ENCODE data around the gene MAPK8. TPM values are rescaled to one million over a fixed set of nuclear protein-coding genes. Genes with fewer than 3 reads are reported as not detected.

Gene MAPK8
- polyA plus RNA-seq, 1 of the 3 experiments (the other 2 are of a cell fraction) = 26.4 TPM

- Histone ChIP-seq H3K79me2 (ENCODE audit: insufficient read depth) (peaks cover 63% of the 10 kb centered on the region; the same call in 1 of the 2 replicates), H3K9me3 (no peaks in the 10 kb centered on the region), H3K9ac (no peak overlapping the region), H3F3A (replicated peaks; ENCODE audit: insufficient read depth) (peaks cover 3% of the 10 kb centered on the region), H3K27me3 (ENCODE audit: insufficient read depth) (no peaks in the 10 kb centered on the region), H3K4me1 (ENCODE audit: control insufficient read depth in 1 of 2, insufficient read depth in 2 of 2, low read depth in 1 of 2, low read length in 1 of 2) (peaks cover 0 to 44% of the 10 kb centered on the region in 2 experiments; a peak in 1 of 4 replicates), H3K9me2 (no peaks in the 10 kb centered on the region), H4K20me1 (ENCODE audit: insufficient read depth) (peaks cover 5% of the 10 kb centered on the region; the same call in 1 of the 2 replicates), H3K4me3 (ENCODE audit: low read depth in 2 of 2, low read length in 1 of 2) (no peak overlapping the region), H3K36me3 (replicated peaks in 1 of 2; ENCODE audit: control insufficient read depth in 1 of 2, insufficient read depth in 2 of 2, low read length in 1 of 2) (peaks cover 0 to 8% of the 10 kb centered on the region in 2 experiments), H3K27ac (ENCODE audit: low read depth in 2 of 2, low read length in 1 of 2) (peak overlapping the region in 1 of 2 experiments; percentile 94; a peak in 2 of 4 replicates), H2AFZ (ENCODE audit: low read depth) (no peak overlapping the region), H3K4me2 (no peak overlapping the region)
- DNase-seq = no peak
- ChIA-PET CTCF (interaction anchor here (1.4 kb wide), 1 partner anchor 14 kb away, joined by 4 read pairs; no protein-coding TSS in a partner anchor), POLR2A (no interaction called here)
- 96% methylated on average over 4 of the region's 4 CpGs for WGBS (ENCODE audit: low lambda C conversion rate)
- no peak for TF ChIP-seq SMC3 (IDR thresholded peaks at IDR 0.05; ENCODE audit: low read depth, low read length)
- TF ChIP-seq ZBTB33 (IDR thresholded peaks at IDR 0.05; ENCODE audit: borderline replicate concordance, low read depth) = no peak
- TF ChIP-seq REST (IDR thresholded peaks at IDR 0.05; ENCODE audit: low read depth, low read length) = no peak
- TF ChIP-seq TAF1 (IDR thresholded peaks at IDR 0.05; ENCODE audit: borderline replicate concordance, low read depth, low read length) = no peak
- TF ChIP-seq RXRA (IDR thresholded peaks at IDR 0.05; ENCODE audit: borderline replicate concordance, low read depth) = no peak
- TF ChIP-seq FOXJ3 (CRISPR knock-in tag; IDR thresholded peaks at IDR 0.05) = no peak
- TF ChIP-seq TCF12 (IDR thresholded peaks at IDR 0.05) = no peak
- TF ChIP-seq NRF1 (IDR thresholded peaks at IDR 0.05; ENCODE audit: low read depth, low read length) = no peak
- no peak for TF ChIP-seq RFX5 (IDR thresholded peaks at IDR 0.05; ENCODE audit: low read length)
- no peak for TF ChIP-seq CHD2 (IDR thresholded peaks at IDR 0.05; ENCODE audit: low read length, partially characterized antibody)
- TF ChIP-seq NFIC (IDR thresholded peaks at IDR 0.05; ENCODE audit: borderline replicate concordance) = no peak
- no peak for TF ChIP-seq MXI1 (IDR thresholded peaks at IDR 0.05; ENCODE audit: low read depth, low read length)
- TF ChIP-seq GATA2 (CRISPR knock-in tag; IDR thresholded peaks at IDR 0.05) = no peak
- no peak for TF ChIP-seq FOXM1 (IDR thresholded peaks at IDR 0.05; ENCODE audit: low read depth)
- no peak for TF ChIP-seq TEAD4 (IDR thresholded peaks at IDR 0.05; ENCODE audit: borderline replicate concordance, insufficient read depth)
- TF ChIP-seq CTCF (IDR thresholded peaks at IDR 0.05) = no peak
- TF ChIP-seq MEF2A (IDR thresholded peaks at IDR 0.05; ENCODE audit: borderline replicate concordance, low read depth) = no peak
- no peak for TF ChIP-seq SIN3A (IDR thresholded peaks at IDR 0.05; ENCODE audit: borderline replicate concordance, low read depth, low read length)
Measured at GRCh38 chr10:48477616-48478015, 171.1 kb downstream of the MAPK8 start.
